Measurements from ENCODE around the gene AQP3. TPM values are rescaled to one million over a fixed set of nuclear protein-coding genes. Genes with fewer than 3 reads are reported as not detected.

Gene AQP3
- total RNA-seq, 2 donors from 2014 or later, result 12.5 to 50.3 TPM

GRCh38 chr9:33435821-33436277 is 11.5 kb downstream of the AQP3 start:
- TF ChIP-seq POLR2A (IDR thresholded peaks at IDR 0.05) (no peak), CTCF (IDR thresholded peaks at IDR 0.05) (no peak)
- H3K36me3 ChIP-seq (replicated peaks in 1 of 2; ENCODE audit: insufficient read depth in 1 of 2, low read depth in 2 of 2), result no peaks in the 10 kb centered on the region
- WGBS, 2 donors, result 48 to 69% methylated on average over 7 to 8 of the region's 8 CpGs
- H3K4me3 ChIP-seq, result no peak overlapping the region
- H3K9me3 ChIP-seq, result no peaks in the 10 kb centered on the region
- DNase-seq (no peak), ATAC-seq (no peak)
- H3K4me1 ChIP-seq, result peaks cover 8% of the 10 kb centered on the region
- H3K27ac ChIP-seq, result no peak overlapping the region
- no peaks in the 10 kb centered on the region for H3K27me3 ChIP-seq
- intact Hi-C loops (cut with DNase I), result no loop called here

GRCh38 chr9:33434317-33435105 is 12.9 kb downstream of the AQP3 start:
- H3K27ac ChIP-seq, result no peak overlapping the region
- no peaks in the 10 kb centered on the region for H3K27me3 ChIP-seq
- ATAC-seq (no peak), DNase-seq (no peak)
- H3K4me1 ChIP-seq, result peaks cover 4% of the 10 kb centered on the region
- H3K9me3 ChIP-seq, result no peaks in the 10 kb centered on the region
- TF ChIP-seq CTCF (IDR thresholded peaks at IDR 0.05) (no peak), POLR2A (IDR thresholded peaks at IDR 0.05) (no peak)
- 72 to 74% methylated on average over 6 to 15 of the region's 16 CpGs for WGBS, 2 donors
- intact Hi-C loops (cut with DNase I), result no loop called here
- no peaks in the 10 kb centered on the region for H3K36me3 ChIP-seq (replicated peaks in 1 of 2; ENCODE audit: insufficient read depth in 1 of 2, low read depth in 2 of 2)
- H3K4me3 ChIP-seq, result no peak overlapping the region

- Histone ChIP-seq H3K4me3 (no peak overlapping the region), H3K36me3 (replicated peaks in 1 of 2; ENCODE audit: insufficient read depth in 1 of 2, low read depth in 2 of 2) (no peaks in the 10 kb centered on the region), H3K9me3 (no peaks in the 10 kb centered on the region), H3K27ac (no peak overlapping the region), H3K4me1 (no peaks in the 10 kb centered on the region), H3K27me3 (no peaks in the 10 kb centered on the region)
- TF ChIP-seq POLR2A (IDR thresholded peaks at IDR 0.05) (no peak), CTCF (IDR thresholded peaks at IDR 0.05) (no peak)
- ATAC-seq, result no peak
- no peak for DNase-seq
- 86 to 90% methylated on average over 8 of the region's 8 CpGs for WGBS, 2 donors
- intact Hi-C loops (cut with DNase I), result no loop called here
Observed at GRCh38 chr9:33433871-33434270, 13.5 kb downstream of the AQP3 start.

- Histone ChIP-seq H3K36me3 (replicated peaks in 1 of 2; ENCODE audit: insufficient read depth in 1 of 2, low read depth in 2 of 2) (no peaks in the 10 kb centered on the region), H3K9me3 (no peaks in the 10 kb centered on the region), H3K4me1 (no peaks in the 10 kb centered on the region), H3K4me3 (no peak overlapping the region), H3K27me3 (no peaks in the 10 kb centered on the region), H3K27ac (no peak overlapping the region)
- no peak for TF ChIP-seq CTCF (IDR thresholded peaks at IDR 0.05)
- no peak for TF ChIP-seq POLR2A (IDR thresholded peaks at IDR 0.05)
- DNase-seq (no peak), ATAC-seq (no peak)
- 86 to 91% methylated on average over 2 of the region's 2 CpGs for WGBS, 2 donors
- intact Hi-C loops (cut with DNase I), result no loop called here
Observed at GRCh38 chr9:33431420-33431819, 16.0 kb downstream of the AQP3 start.

GRCh38 chr9:33430942-33431341 is 16.5 kb downstream of the AQP3 start:
- TF ChIP-seq CTCF (IDR thresholded peaks at IDR 0.05), result no peak
- TF ChIP-seq POLR2A (IDR thresholded peaks at IDR 0.05), result no peak
- no peak overlapping the region for H3K4me3 ChIP-seq
- no peaks in the 10 kb centered on the region for H3K9me3 ChIP-seq
- no peak overlapping the region for H3K27ac ChIP-seq
- H3K4me1 ChIP-seq, result no peaks in the 10 kb centered on the region
- no peaks in the 10 kb centered on the region for H3K36me3 ChIP-seq (replicated peaks in 1 of 2; ENCODE audit: insufficient read depth in 1 of 2, low read depth in 2 of 2)
- no peak for DNase-seq
- intact Hi-C loops (cut with DNase I), result no loop called here
- ATAC-seq, result peak; percentile 9
- H3K27me3 ChIP-seq, result no peaks in the 10 kb centered on the region
- WGBS, 2 donors, result 38 to 64% methylated on average over 1 of the region's 1 CpG
